ENCODE results near the gene KDF1. TPM values are rescaled to one million over a fixed set of nuclear protein-coding genes. Genes with fewer than 3 reads are reported as not detected.

KDF1 gene
- total RNA-seq, 1 donor from 2014 or later: 1.2 TPM

- Mint-ChIP-seq H3K4me1 (ENCODE audit: low read depth, unreplicated experiment) (peaks cover 17% of the 10 kb centered on the region), H3K4me3 (ENCODE audit: unreplicated experiment) (no peak overlapping the region), H3K9me3 (ENCODE audit: unreplicated experiment) (peaks cover 2% of the 10 kb centered on the region), H3K36me3 (ENCODE audit: unreplicated experiment) (no peaks in the 10 kb centered on the region), H3K27me3 (ENCODE audit: unreplicated experiment) (peaks cover 4% of the 10 kb centered on the region), H3K27ac (ENCODE audit: unreplicated experiment) (no peak overlapping the region)
- no peak for TF ChIP-seq CTCF (IDR thresholded peaks at IDR 0.05; ENCODE audit: partially characterized antibody, unreplicated experiment)
- DNase-seq: no peak
Observed at GRCh38 chr1:27005648-27006496, 45.6 kb upstream of the KDF1 start.

GRCh38 chr1:27005166-27005530 lies 44.9 kb upstream of the KDF1 start:
- no peak for TF ChIP-seq CTCF (IDR thresholded peaks at IDR 0.05; ENCODE audit: partially characterized antibody, unreplicated experiment)
- Mint-ChIP-seq H3K27me3 (ENCODE audit: unreplicated experiment) (peaks cover 6% of the 10 kb centered on the region), H3K4me3 (ENCODE audit: unreplicated experiment) (no peak overlapping the region), H3K4me1 (ENCODE audit: low read depth, unreplicated experiment) (peaks cover 20% of the 10 kb centered on the region), H3K36me3 (ENCODE audit: unreplicated experiment) (no peaks in the 10 kb centered on the region), H3K27ac (ENCODE audit: unreplicated experiment) (no peak overlapping the region), H3K9me3 (ENCODE audit: unreplicated experiment) (peaks cover 2% of the 10 kb centered on the region)
- no peak for DNase-seq

- Mint-ChIP-seq H3K27ac (ENCODE audit: unreplicated experiment) (no peak overlapping the region), H3K36me3 (ENCODE audit: unreplicated experiment) (no peaks in the 10 kb centered on the region), H3K4me3 (ENCODE audit: unreplicated experiment) (peak overlapping the region; percentile 38), H3K4me1 (ENCODE audit: low read depth, unreplicated experiment) (peaks cover 23% of the 10 kb centered on the region), H3K9me3 (ENCODE audit: unreplicated experiment) (peaks cover 2% of the 10 kb centered on the region), H3K27me3 (ENCODE audit: unreplicated experiment) (peaks cover 6% of the 10 kb centered on the region)
- peak; percentile 48 for DNase-seq
- no peak for TF ChIP-seq CTCF (IDR thresholded peaks at IDR 0.05; ENCODE audit: partially characterized antibody, unreplicated experiment)
Observed at GRCh38 chr1:27004471-27005165, 44.4 kb upstream of the KDF1 start.

GRCh38 chr1:27003745-27004470 lies 43.6 kb upstream of the KDF1 start:
- Mint-ChIP-seq H3K27ac (ENCODE audit: unreplicated experiment) (no peak overlapping the region), H3K27me3 (ENCODE audit: unreplicated experiment) (peaks cover 6% of the 10 kb centered on the region), H3K9me3 (ENCODE audit: unreplicated experiment) (peaks cover 2% of the 10 kb centered on the region), H3K4me1 (ENCODE audit: low read depth, unreplicated experiment) (peaks cover 23% of the 10 kb centered on the region), H3K36me3 (ENCODE audit: unreplicated experiment) (no peaks in the 10 kb centered on the region), H3K4me3 (ENCODE audit: unreplicated experiment) (peak overlapping the region; percentile 38)
- no peak for DNase-seq
- no peak for TF ChIP-seq CTCF (IDR thresholded peaks at IDR 0.05; ENCODE audit: partially characterized antibody, unreplicated experiment)
